ENCODE results near the gene TMEM100. TPM values are rescaled to one million over a fixed set of nuclear protein-coding genes. Genes with fewer than 3 reads are reported as not detected.

The TMEM100 gene
- total RNA-seq, 1 experiment from 2014 or later, result not detected

- H3K27me3 ChIP-seq (ENCODE audit: low read length), result peaks cover 69% of the 10 kb centered on the region
- POLR2A ChIA-PET (ENCODE audit: unreplicated experiment), result no interaction called here
- TF ChIP-seq EZH2phosphoT487 (IDR thresholded peaks at IDR 0.05; ENCODE audit: borderline replicate concordance, low read length) (no peak), EZH2 (IDR thresholded peaks at IDR 0.05; ENCODE audit: low read length, unreplicated experiment) (no peak)
- TF ChIP-seq, protein P1, sequence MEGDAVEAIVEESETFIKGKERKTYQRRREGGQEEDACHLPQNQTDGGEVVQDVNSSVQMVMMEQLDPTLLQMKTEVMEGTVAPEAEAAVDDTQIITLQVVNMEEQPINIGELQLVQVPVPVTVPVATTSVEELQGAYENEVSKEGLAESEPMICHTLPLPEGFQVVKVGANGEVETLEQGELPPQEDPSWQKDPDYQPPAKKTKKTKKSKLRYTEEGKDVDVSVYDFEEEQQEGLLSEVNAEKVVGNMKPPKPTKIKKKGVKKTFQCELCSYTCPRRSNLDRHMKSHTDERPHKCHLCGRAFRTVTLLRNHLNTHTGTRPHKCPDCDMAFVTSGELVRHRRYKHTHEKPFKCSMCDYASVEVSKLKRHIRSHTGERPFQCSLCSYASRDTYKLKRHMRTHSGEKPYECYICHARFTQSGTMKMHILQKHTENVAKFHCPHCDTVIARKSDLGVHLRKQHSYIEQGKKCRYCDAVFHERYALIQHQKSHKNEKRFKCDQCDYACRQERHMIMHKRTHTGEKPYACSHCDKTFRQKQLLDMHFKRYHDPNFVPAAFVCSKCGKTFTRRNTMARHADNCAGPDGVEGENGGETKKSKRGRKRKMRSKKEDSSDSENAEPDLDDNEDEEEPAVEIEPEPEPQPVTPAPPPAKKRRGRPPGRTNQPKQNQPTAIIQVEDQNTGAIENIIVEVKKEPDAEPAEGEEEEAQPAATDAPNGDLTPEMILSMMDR (conservative IDR thresholded peaks at IDR 0.05; ENCODE audit: low read depth, low read length), result no peak
- intact Hi-C loops (cut with micrococcal nuclease), result no loop called here
- H2AFZ ChIP-seq (ENCODE audit: low read length), result no peak overlapping the region
- no peaks in the 10 kb centered on the region for H4K20me1 ChIP-seq (ENCODE audit: low read length)
- DNase-seq, result no peak
- no TSS peak for BruUV-seq (replicated peaks)
- H3K4me1 ChIP-seq (ENCODE audit: insufficient read depth, low read length), result no peaks in the 10 kb centered on the region
- H3K9ac ChIP-seq (ENCODE audit: low read length), result no peak overlapping the region
- no peaks in the 10 kb centered on the region for H3K79me2 ChIP-seq (ENCODE audit: low read length)
- H3F3A ChIP-seq (ENCODE audit: low read length, unreplicated experiment), result no peaks in the 10 kb centered on the region
- H3K4me2 ChIP-seq (ENCODE audit: low read length), result no peak overlapping the region
- H3K9me3 ChIP-seq (ENCODE audit: low read length), result no peaks in the 10 kb centered on the region
- CTCF ChIA-PET, result no interaction called here
- no peaks in the 10 kb centered on the region for H3K36me3 ChIP-seq (ENCODE audit: low read depth, low read length)
- H3K27ac ChIP-seq (ENCODE audit: low read length), result no peak overlapping the region
- H3K4me3 ChIP-seq (ENCODE audit: low read length), result no peak overlapping the region
- no peaks in the 10 kb centered on the region for H3K9me2 ChIP-seq (replicated peaks; ENCODE audit: low read length)
- no peak for ATAC-seq
Measured at GRCh38 chr17:55693254-55694216, 29.1 kb downstream of the TMEM100 start.

GRCh38 chr17:55692276-55692675, 30.4 kb downstream of the TMEM100 start:
- no peak for ATAC-seq
- Histone ChIP-seq H3K27ac (ENCODE audit: low read length) (no peak overlapping the region), H3K36me3 (ENCODE audit: low read depth, low read length) (no peaks in the 10 kb centered on the region), H3K4me2 (ENCODE audit: low read length) (no peak overlapping the region), H3K9me2 (replicated peaks; ENCODE audit: low read length) (no peaks in the 10 kb centered on the region), H3K4me1 (ENCODE audit: insufficient read depth, low read length) (no peaks in the 10 kb centered on the region), H4K20me1 (ENCODE audit: low read length) (no peaks in the 10 kb centered on the region), H2AFZ (ENCODE audit: low read length) (no peak overlapping the region), H3K4me3 (ENCODE audit: low read length) (no peak overlapping the region), H3K9ac (ENCODE audit: low read length) (no peak overlapping the region), H3K27me3 (ENCODE audit: low read length) (peaks cover 69% of the 10 kb centered on the region), H3K9me3 (ENCODE audit: low read length) (no peaks in the 10 kb centered on the region), H3F3A (ENCODE audit: low read length, unreplicated experiment) (no peaks in the 10 kb centered on the region), H3K79me2 (ENCODE audit: low read length) (no peaks in the 10 kb centered on the region)
- no peak for DNase-seq
- BruUV-seq (replicated peaks), result no TSS peak
- intact Hi-C loops (cut with micrococcal nuclease), result no loop called here
- POLR2A ChIA-PET (ENCODE audit: unreplicated experiment), result no interaction called here
- CTCF ChIA-PET, result no interaction called here
- TF ChIP-seq EZH2phosphoT487 (IDR thresholded peaks at IDR 0.05; ENCODE audit: borderline replicate concordance, low read length), result no peak
- TF ChIP-seq, protein P1 (conservative IDR thresholded peaks at IDR 0.05; ENCODE audit: low read depth, low read length), result no peak
- no peak for TF ChIP-seq EZH2 (IDR thresholded peaks at IDR 0.05; ENCODE audit: low read length, unreplicated experiment)

DNA sequence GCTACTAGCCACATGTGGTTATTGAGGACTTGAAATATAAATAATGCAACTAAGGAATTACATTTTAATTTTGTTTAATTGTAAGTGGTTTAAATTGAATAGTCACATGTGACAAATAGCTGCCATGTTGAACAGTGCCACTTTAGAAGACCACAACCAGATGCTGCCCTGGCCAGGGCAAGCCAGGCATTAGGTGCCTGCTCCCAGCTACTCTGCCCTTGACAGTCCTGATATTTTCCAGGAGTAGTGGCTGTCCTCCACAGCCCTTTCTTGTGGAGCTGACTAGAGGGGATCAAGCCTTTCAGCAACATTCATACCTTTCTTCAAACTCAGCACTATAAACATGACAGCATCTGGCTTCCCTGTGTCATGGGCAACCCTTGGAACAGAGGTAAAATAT, 31.0 kb downstream of the TMEM100 start:
- ChIA-PET POLR2A (ENCODE audit: unreplicated experiment) (interaction anchor here (0.6 kb wide), 1 partner anchor 10 kb away, joined by 4 read pairs; no protein-coding TSS in a partner anchor), CTCF (no interaction called here)
- H3K4me2 ChIP-seq (ENCODE audit: low read length), result no peak overlapping the region
- H3K36me3 ChIP-seq (ENCODE audit: low read depth, low read length), result no peaks in the 10 kb centered on the region
- peaks cover 69% of the 10 kb centered on the region for H3K27me3 ChIP-seq (ENCODE audit: low read length)
- BruUV-seq (replicated peaks), result no TSS peak
- no peak for ATAC-seq
- no peak overlapping the region for H3K4me3 ChIP-seq (ENCODE audit: low read length)
- H3F3A ChIP-seq (ENCODE audit: low read length, unreplicated experiment), result no peaks in the 10 kb centered on the region
- intact Hi-C loops (cut with micrococcal nuclease), result no loop called here
- no peak overlapping the region for H3K27ac ChIP-seq (ENCODE audit: low read length)
- no peak overlapping the region for H3K9ac ChIP-seq (ENCODE audit: low read length)
- no peak for TF ChIP-seq EZH2phosphoT487 (IDR thresholded peaks at IDR 0.05; ENCODE audit: borderline replicate concordance, low read length)
- no peak for TF ChIP-seq EZH2 (IDR thresholded peaks at IDR 0.05; ENCODE audit: low read length, unreplicated experiment)
- TF ChIP-seq, protein P1 (conservative IDR thresholded peaks at IDR 0.05; ENCODE audit: low read depth, low read length), result no peak
- H3K9me3 ChIP-seq (ENCODE audit: low read length), result no peaks in the 10 kb centered on the region
- DNase-seq, result no peak
- no peaks in the 10 kb centered on the region for H3K79me2 ChIP-seq (ENCODE audit: low read length)
- H3K9me2 ChIP-seq (replicated peaks; ENCODE audit: low read length), result no peaks in the 10 kb centered on the region
- no peaks in the 10 kb centered on the region for H4K20me1 ChIP-seq (ENCODE audit: low read length)
- H3K4me1 ChIP-seq (ENCODE audit: insufficient read depth, low read length), result no peaks in the 10 kb centered on the region
- no peak overlapping the region for H2AFZ ChIP-seq (ENCODE audit: low read length)

Data from PC-3 (cell line).